T47D (cell line): ENCODE results near the gene SUSD4.

Experiments
- DNase-seq, 2 experiments: peaks; one replicate each; pipeline versions ENCODE4 v3.0.0 to v3.0.0-alpha.2; 2011 to 2012; ENCODE audit warnings: low read depth in 1 of 2, low spot score in 1 of 2
- JUND ChIP-seq: IDR thresholded peaks from 2 replicates; pipeline ENCODE4 v1.6.1; 2012; ENCODE audit warnings: low read depth
- in situ Hi-C: cut with HindIII; loops from 2 replicates; pipeline ENCODE4 v1.10.0; 2016; ENCODE audit warnings: low sequenced_read_pairs, low pct_unique_long_range_greater_than_20kb

Gene SUSD4

DNA sequence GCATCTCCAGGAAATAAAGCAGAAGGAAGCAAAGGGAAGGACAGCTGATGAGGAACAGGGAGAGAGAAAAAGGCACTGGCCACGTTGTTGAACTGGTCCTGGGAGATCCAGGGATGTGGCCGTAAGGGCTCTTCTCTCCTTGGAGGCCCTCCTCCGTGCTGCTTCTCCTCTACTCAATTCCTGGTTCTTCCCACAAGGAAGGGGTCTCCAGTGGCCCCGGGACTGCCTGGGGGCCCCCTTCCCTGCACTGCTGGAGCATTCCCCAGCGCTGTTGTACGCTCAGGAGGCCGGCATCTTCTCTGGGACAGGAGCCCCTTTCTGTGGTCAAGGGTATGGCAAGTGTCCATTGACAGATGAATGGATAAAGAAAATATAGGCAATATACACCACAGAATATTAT is 132.4 kb downstream of the SUSD4 start:
- no peak for TF ChIP-seq JUND

DNA sequence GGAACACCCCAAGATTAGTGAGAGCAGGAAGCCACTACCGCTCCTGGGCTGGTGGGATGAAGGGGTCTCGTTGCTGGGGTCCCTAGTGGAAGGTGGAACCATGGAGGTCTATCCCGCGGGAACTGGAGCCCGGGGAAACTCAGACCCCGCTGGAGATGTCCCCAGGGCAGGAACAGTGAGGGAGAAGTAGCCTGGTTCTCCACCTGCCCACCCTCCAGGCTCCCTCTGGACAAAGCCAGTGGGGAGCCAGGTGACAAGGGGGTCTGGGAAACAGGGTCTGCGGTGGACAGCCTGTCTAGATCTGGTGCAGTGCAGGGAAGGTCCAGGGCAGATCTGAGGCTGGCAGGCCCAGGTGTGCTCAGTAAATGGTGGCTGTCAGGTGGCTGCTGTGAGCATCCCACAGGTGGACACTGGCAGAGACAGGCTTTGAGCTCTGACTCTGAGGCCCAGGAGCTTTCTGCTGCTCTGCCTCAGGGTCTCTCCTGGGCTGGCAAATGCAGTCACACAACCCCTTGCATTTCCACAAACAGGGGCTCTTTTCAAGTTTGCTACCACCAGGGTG is 132.9 kb downstream of the SUSD4 start:
- DNase-seq, result no peak
- in situ Hi-C loops, result no loop called here
- TF ChIP-seq JUND, result no peak

More for the DNA sequence above, 132.4 kb downstream of the SUSD4 start:
- in situ Hi-C loops, result no loop called here
- no peak for DNase-seq

GRCh38 chr1:223230161-223230881 is 133.7 kb downstream of the SUSD4 start:
- no peak for DNase-seq
- in situ Hi-C loops, result no loop called here

DNA sequence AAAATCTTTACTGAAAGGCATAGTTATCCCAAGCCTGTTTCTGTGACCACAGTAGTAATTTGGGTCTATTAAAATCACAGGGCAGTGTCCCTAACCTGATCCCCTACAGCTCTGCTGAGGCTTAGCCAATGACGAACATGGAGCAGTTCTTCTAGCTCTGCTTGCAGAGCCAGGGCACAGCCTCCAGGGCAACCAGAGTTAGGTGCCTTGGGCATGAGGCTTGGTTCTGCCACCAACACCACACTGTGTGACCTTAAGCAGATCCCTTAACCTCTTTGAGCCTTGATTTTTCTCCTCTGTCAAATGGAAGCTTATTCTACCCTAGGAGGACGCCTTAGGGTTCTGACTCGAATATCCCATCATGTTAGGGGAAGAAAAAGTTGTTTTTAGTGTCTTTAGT is 134.2 kb downstream of the SUSD4 start:
- TF ChIP-seq JUND, result no peak
- in situ Hi-C loops, result no loop called here

More at GRCh38 chr1:223230161-223230881, 133.7 kb downstream of the SUSD4 start:
- no peak for TF ChIP-seq JUND

GRCh38 chr1:223228931-223229528 is 134.9 kb downstream of the SUSD4 start:
- no peak for TF ChIP-seq JUND
- in situ Hi-C loops, result no loop called here
- no peak for DNase-seq

More for the DNA sequence above, 134.2 kb downstream of the SUSD4 start:
- DNase-seq, result no peak

DNA sequence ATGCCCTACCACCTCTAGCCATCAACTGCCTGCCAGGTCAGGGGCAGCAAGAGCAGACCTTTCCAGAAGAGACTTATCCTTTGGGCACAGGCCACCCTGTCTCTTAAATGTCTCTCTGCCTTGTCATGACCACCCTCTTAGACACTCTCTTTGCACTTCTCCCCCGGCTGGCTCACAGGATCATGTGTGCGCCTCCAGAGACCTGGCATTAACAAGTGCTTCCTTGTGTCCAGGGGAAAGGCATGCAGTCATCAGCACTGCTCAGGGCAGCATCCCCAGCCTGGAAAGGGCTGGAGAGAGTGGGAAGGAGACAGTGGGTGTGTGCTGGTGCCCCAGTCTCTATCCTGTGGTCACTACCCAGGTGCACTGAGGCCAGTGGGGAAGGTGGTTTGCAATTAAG is 135.8 kb downstream of the SUSD4 start:
- TF ChIP-seq JUND, result no peak
- no peak for DNase-seq
- in situ Hi-C loops, result no loop called here

- in situ Hi-C loops, result no loop called here
- TF ChIP-seq JUND, result no peak
- no peak for DNase-seq
Observed at GRCh38 chr1:223227486-223228196, 136.3 kb downstream of the SUSD4 start.

- in situ Hi-C loops, result no loop called here
- DNase-seq, result no peak
- TF ChIP-seq JUND, result no peak
Observed at GRCh38 chr1:223227031-223227430, 136.9 kb downstream of the SUSD4 start.

- DNase-seq, result no peak
- TF ChIP-seq JUND, result no peak
- in situ Hi-C loops, result no loop called here
Observed at GRCh38 chr1:223226271-223226670, 137.7 kb downstream of the SUSD4 start.

DNA sequence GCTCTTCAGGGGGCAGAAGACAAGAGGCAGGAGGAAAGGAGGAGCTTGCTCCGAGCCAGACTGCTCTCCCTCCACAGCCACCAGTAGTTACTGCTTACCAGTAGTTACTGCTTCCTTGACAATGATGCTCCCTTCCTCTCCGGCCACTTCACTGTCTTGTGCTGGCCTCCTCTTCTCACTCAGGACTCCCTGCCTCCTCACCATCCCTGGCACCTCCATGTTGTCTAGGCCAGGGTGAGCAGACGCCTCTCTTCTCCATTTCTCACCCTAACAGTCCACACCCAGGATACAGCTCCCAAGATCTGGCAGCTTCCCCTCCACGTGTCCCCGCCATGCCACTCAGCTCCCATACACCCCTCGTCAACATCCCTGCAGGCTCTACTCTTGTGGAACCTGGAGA is 138.5 kb downstream of the SUSD4 start:
- in situ Hi-C loops, result no loop called here
- TF ChIP-seq JUND, result no peak
- DNase-seq, result no peak

GRCh38 chr1:223225061-223225460 is 138.9 kb downstream of the SUSD4 start:
- in situ Hi-C loops, result no loop called here
- no peak for DNase-seq
- no peak for TF ChIP-seq JUND

DNA sequence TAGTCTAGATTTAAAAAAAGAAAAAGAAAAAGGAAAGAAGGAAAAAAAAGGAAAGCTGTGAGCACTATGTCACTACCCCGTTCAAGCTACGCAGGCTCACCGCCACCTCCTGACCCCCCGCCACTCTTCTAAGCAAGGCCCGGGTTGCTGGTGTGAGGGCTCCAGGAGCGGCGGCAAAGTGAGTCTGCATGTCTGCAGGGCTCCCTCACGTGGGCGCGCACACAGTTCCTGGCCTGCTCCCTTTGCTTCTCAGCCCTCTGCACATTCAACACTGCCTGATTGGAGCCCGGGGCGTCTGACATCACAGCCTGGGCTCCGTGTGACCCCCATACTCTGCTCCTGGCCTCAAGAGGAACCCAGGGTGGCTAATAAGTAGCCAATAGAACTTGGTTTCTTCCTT is 139.5 kb downstream of the SUSD4 start:
- in situ Hi-C loops, result no loop called here
- no peak for DNase-seq
- no peak for TF ChIP-seq JUND
